Stimulated activated CD8-positive, alpha-beta memory T cell treated with anti-CD3 and anti-CD28 coated beads, Interleukin-7, amount 100 ng/mL, for 4 hours (primary cell): ENCODE data around the gene MORN5.

Experiments
- DNase-seq, 2 donors: peaks; one replicate each; pipeline ENCODE4 v3.0.0-alpha.2; 2020; ENCODE audit warnings: low read depth in 2 of 2

The MORN5 gene

GRCh38 chr9:122191584-122191983 is 31.9 kb downstream of the MORN5 start:
- DNase-seq = no peak

- no peak for DNase-seq
These were observed 32.7 kb downstream of the MORN5 start for GRCh38 chr9:122192261-122192875.

GRCh38 chr9:122192914-122193525 is 33.3 kb downstream of the MORN5 start:
- no peak for DNase-seq

- DNase-seq = no peak
These were observed 33.9 kb downstream of the MORN5 start for GRCh38 chr9:122193651-122194050.

- no peak for DNase-seq
These were observed 36.2 kb downstream of the MORN5 start for GRCh38 chr9:122195875-122196274.

GRCh38 chr9:122197426-122197825 is 37.7 kb downstream of the MORN5 start:
- no peak for DNase-seq

GRCh38 chr9:122197882-122198281 is 38.2 kb downstream of the MORN5 start:
- DNase-seq = no peak

GRCh38 chr9:122200960-122201595 is 41.4 kb downstream of the MORN5 start:
- DNase-seq = no peak

- DNase-seq = no peak
These were observed 41.9 kb downstream of the MORN5 start for GRCh38 chr9:122201641-122202040.

- no peak for DNase-seq
These were observed 42.4 kb downstream of the MORN5 start for GRCh38 chr9:122202111-122202510.

GRCh38 chr9:122204055-122204454 is 44.3 kb downstream of the MORN5 start:
- no peak for DNase-seq

- DNase-seq = no peak
These were observed 44.8 kb downstream of the MORN5 start for GRCh38 chr9:122204491-122204890.

- no peak for DNase-seq
These were observed 45.5 kb downstream of the MORN5 start for GRCh38 chr9:122205176-122205575.

GRCh38 chr9:122206118-122207046 is 46.7 kb downstream of the MORN5 start:
- DNase-seq = no peak

GRCh38 chr9:122207096-122207495 is 47.4 kb downstream of the MORN5 start:
- no peak for DNase-seq

GRCh38 chr9:122209451-122209850 is 49.7 kb downstream of the MORN5 start:
- DNase-seq = no peak

- no peak for DNase-seq
These were observed 52.8 kb downstream of the MORN5 start for GRCh38 chr9:122212473-122213004.

GRCh38 chr9:122213102-122213588 is 53.4 kb downstream of the MORN5 start:
- no peak for DNase-seq

- peak in 1 of 2 donors; percentile 20 for DNase-seq
These were observed 54.1 kb downstream of the MORN5 start for GRCh38 chr9:122213589-122214413.

- no peak for DNase-seq
These were observed 54.8 kb downstream of the MORN5 start for GRCh38 chr9:122214507-122214906.

- DNase-seq = no peak
These were observed 56.0 kb downstream of the MORN5 start for GRCh38 chr9:122215663-122216062.
